WTC11 (cell line): Measurements from ENCODE around the gene FDXACB1. TPM values are rescaled to one million over a fixed set of nuclear protein-coding genes. Genes with fewer than 3 reads are reported as not detected.
"Not testable (repeated sequence)": the region's sequence is repeated elsewhere in the genome, so short reads cannot be mapped to it uniquely, and the experiment has no call there.

Experiments
- ATAC-seq: fragments of 200-7000 bp; cut with Tn5 transposase; 2 replicates; pipeline ENCODE4 v1.10.0; 2021; ENCODE audit warnings: mild to moderate bottlenecking, moderate library complexity
- CTCF ChIA-PET: fragments of 300-600 bp; sonication (Branson Sonifier 250); formaldehyde crosslinking; loops from one replicate; lab custom pipeline; 2021; ENCODE audit warnings: antibody characterized with exemption; lab: Charles Lee
- POLR2A ChIA-PET: fragments of 350-600 bp; sonication (Branson Sonifier 250); formaldehyde crosslinking; loops from one replicate; lab custom pipeline; 2021; ENCODE audit warnings: antibody characterized with exemption; lab: Charles Lee
- DNase-seq: peaks from one replicate; pipeline ENCODE4 v3.0.0; 2021; ENCODE audit warnings: low spot score
- H3K27ac Mint-ChIP-seq: 2 replicates; pipeline ENCODE4 v1.8.0; 2021; ENCODE audit warnings: mixed read lengths
- H3K27me3 Mint-ChIP-seq: 2 replicates; pipeline ENCODE4 v1.8.0; 2021; ENCODE audit warnings: low read depth, mild to moderate bottlenecking, moderate library complexity, mixed read lengths
- H3K36me3 Mint-ChIP-seq: 2 replicates; pipeline ENCODE4 v1.8.0; 2021; ENCODE audit warnings: mixed read lengths
- H3K4me1 Mint-ChIP-seq: 2 replicates; pipeline ENCODE4 v1.8.0; 2022; ENCODE audit warnings: mixed read lengths
- H3K4me3 Mint-ChIP-seq: 2 replicates; pipeline ENCODE4 v1.8.0; 2021; ENCODE audit warnings: mild to moderate bottlenecking, moderate library complexity, mixed read lengths
- H3K9me3 Mint-ChIP-seq: 2 replicates; pipeline ENCODE4 v1.8.0; 2021; ENCODE audit warnings: mixed read lengths
- AFF4 ChIP-seq: sonication (generic); formaldehyde crosslinking; IDR thresholded peaks from 2 replicates; pipeline ENCODE4 v1.8.1; 2023; ENCODE audit warnings: mild to moderate bottlenecking, missing genetic modification reagents, borderline replicate concordance
- ATF3 ChIP-seq: sonication (generic); formaldehyde crosslinking; conservative IDR thresholded peaks from 2 replicates; pipeline ENCODE4 v1.8.1; 2022; ENCODE audit warnings: mild to moderate bottlenecking, missing genetic modification reagents
- ATF6 ChIP-seq: sonication (generic); formaldehyde crosslinking; IDR thresholded peaks from 2 replicates; pipeline ENCODE4 v1.8.1; 2023; ENCODE audit warnings: mild to moderate bottlenecking, missing genetic modification reagents
- CREM ChIP-seq: sonication (generic); formaldehyde crosslinking; IDR thresholded peaks from 2 replicates; pipeline ENCODE4 v1.8.1; 2022; ENCODE audit warnings: mild to moderate bottlenecking, missing genetic modification reagents, moderate library complexity
- ERG ChIP-seq: fragments of 250-450 bp; sonication (Bioruptor Pico); IDR thresholded peaks from 2 replicates; pipeline ENCODE4 v1.8.0; 2021; ENCODE audit warnings: mild to moderate bottlenecking
- ETV6 ChIP-seq: sonication (generic); formaldehyde crosslinking; IDR thresholded peaks from 2 replicates; pipeline ENCODE4 v1.8.1; 2022; ENCODE audit warnings: mild to moderate bottlenecking, missing genetic modification reagents
- FOXK1 ChIP-seq: sonication (generic); formaldehyde crosslinking; IDR thresholded peaks from 2 replicates; pipeline ENCODE4 v1.8.0; 2022; ENCODE audit warnings: mild to moderate bottlenecking, moderate library complexity, missing genetic modification reagents
- KAT7 ChIP-seq: sonication (generic); formaldehyde crosslinking; IDR thresholded peaks from 2 replicates; pipeline ENCODE4 v1.8.1; 2023; ENCODE audit warnings: missing genetic modification reagents, mild to moderate bottlenecking, borderline replicate concordance
- MXD4 ChIP-seq: fragments of 250-450 bp; sonication (Bioruptor Pico); IDR thresholded peaks from 2 replicates; pipeline ENCODE4 v1.8.0; 2021; ENCODE audit warnings: mild to moderate bottlenecking, moderate library complexity, borderline replicate concordance
- MYBL2 ChIP-seq: sonication (generic); formaldehyde crosslinking; IDR thresholded peaks from 2 replicates; pipeline ENCODE4 v1.8.1; 2023; ENCODE audit warnings: mild to moderate bottlenecking, moderate library complexity, missing genetic modification reagents
- NR2C2 ChIP-seq: sonication (generic); formaldehyde crosslinking; IDR thresholded peaks from 2 replicates; pipeline ENCODE4 v1.8.0; 2022; ENCODE audit warnings: mild to moderate bottlenecking, missing genetic modification reagents
- NR3C1 ChIP-seq: sonication (generic); formaldehyde crosslinking; conservative IDR thresholded peaks from 2 replicates; pipeline ENCODE4 v1.8.1; 2023; ENCODE audit warnings: low read depth, mild to moderate bottlenecking, missing genetic modification reagents
- SOX15 ChIP-seq: fragments of 250-450 bp; sonication (Bioruptor Pico); IDR thresholded peaks from 2 replicates; pipeline ENCODE4 v1.9.0; 2021; ENCODE audit warnings: mild to moderate bottlenecking
- SP1 ChIP-seq: sonication (generic); formaldehyde crosslinking; conservative IDR thresholded peaks from 2 replicates; pipeline ENCODE4 v1.8.1; 2022; ENCODE audit warnings: missing genetic modification reagents
- STAT6 ChIP-seq: sonication (generic); formaldehyde crosslinking; conservative IDR thresholded peaks from 2 replicates; pipeline ENCODE4 v1.8.1; 2023; ENCODE audit warnings: mild to moderate bottlenecking, low read depth, missing genetic modification reagents, moderate library complexity
- ZMAT4 ChIP-seq: fragments of 250-450 bp; sonication (Bioruptor Pico); IDR thresholded peaks from 2 replicates; pipeline ENCODE4 v1.9.0; 2021; ENCODE audit warnings: mild to moderate bottlenecking
- ZNF232 ChIP-seq: sonication (generic); formaldehyde crosslinking; IDR thresholded peaks from 2 replicates; pipeline ENCODE4 v1.8.0; 2022; ENCODE audit warnings: mild to moderate bottlenecking, missing genetic modification reagents
- ZNF263 ChIP-seq: sonication (generic); formaldehyde crosslinking; IDR thresholded peaks from 2 replicates; pipeline ENCODE4 v1.8.1; 2022; ENCODE audit warnings: low read depth, mild to moderate bottlenecking, moderate library complexity, missing genetic modification reagents
- ZNF317 ChIP-seq: sonication (generic); formaldehyde crosslinking; IDR thresholded peaks from 2 replicates; pipeline ENCODE4 v1.8.1; 2023; ENCODE audit warnings: low read depth, mild to moderate bottlenecking, moderate library complexity, missing genetic modification reagents, borderline replicate concordance
- ZNF671 ChIP-seq: fragments of 250-450 bp; sonication (Bioruptor Pico); IDR thresholded peaks from 2 replicates; pipeline ENCODE4 v1.8.0; 2021; ENCODE audit warnings: mild to moderate bottlenecking
- total RNA-seq: library from RNA; stranded (reverse); gene quantifications from 3 replicates; pipeline ENCODE4 v1.2.3, GENCODE V29; 2021

FDXACB1 gene
- total RNA-seq, 1 experiment from 2014 or later = 2.5 TPM

- TF ChIP-seq ERG (CRISPR knock-in tag) (no peak), ZNF263 (no peak), FOXK1 (CRISPR knock-in tag) (no peak), ZNF232 (CRISPR knock-in tag) (no peak), STAT6 (CRISPR knock-in tag) (no peak)
Measured at GRCh38 chr11:111886032-111886431, 7.1 kb upstream of the FDXACB1 start (continued).

- H3K4me3 Mint-ChIP-seq, H3K27me3 Mint-ChIP-seq, H3K9me3 Mint-ChIP-seq, DNase-seq, H3K36me3 Mint-ChIP-seq, H3K27ac Mint-ChIP-seq, ATAC-seq, H3K4me1 Mint-ChIP-seq: not testable (repeated sequence)
- CTCF ChIA-PET = interaction anchor here (1.0 kb wide), 1 partner anchor 98 kb away, joined by 3 read pairs; no protein-coding TSS in a partner anchor
- POLR2A ChIA-PET = interaction anchor here (0.9 kb wide), 1 partner anchor 92 kb away, joined by 6 read pairs; no protein-coding TSS in a partner anchor
Measured at GRCh38 chr11:111885053-111885452, 6.1 kb upstream of the FDXACB1 start.

GRCh38 chr11:111882202-111882601 is 3.2 kb upstream of the FDXACB1 start:
- ATAC-seq = no peak
- Mint-ChIP-seq H3K27me3 (peaks cover 2% of the 10 kb centered on the region; the same call in 1 of the 2 replicates), H3K4me1 (peaks cover 6% of the 10 kb centered on the region), H3K4me3 (no peak overlapping the region), H3K27ac (no peak overlapping the region), H3K36me3 (no peaks in the 10 kb centered on the region), H3K9me3 (no peaks in the 10 kb centered on the region)
- no peak for DNase-seq
- CTCF ChIA-PET = interaction anchor here (2.7 kb wide), 1 partner anchor 11 kb away, joined by 8 read pairs; the partner anchor contains the start of gene ALG9
- no peak for TF ChIP-seq FOXK1 (CRISPR knock-in tag)
- TF ChIP-seq ATF3 (CRISPR knock-in tag) = no peak
- no peak for TF ChIP-seq ZNF317 (CRISPR knock-in tag)
- TF ChIP-seq MYBL2 (CRISPR knock-in tag) = no peak
- no peak for TF ChIP-seq KAT7 (CRISPR knock-in tag)
- TF ChIP-seq ZNF671 (CRISPR knock-in tag) = no peak
- TF ChIP-seq MXD4 (CRISPR knock-in tag) = no peak
- TF ChIP-seq ZMAT4 = no peak
- TF ChIP-seq ZNF232 (CRISPR knock-in tag) = no peak
- TF ChIP-seq NR2C2 (CRISPR knock-in tag) = no peak
- TF ChIP-seq ATF6 (CRISPR knock-in tag) = no peak
- no peak for TF ChIP-seq CREM (CRISPR knock-in tag)
- no peak for TF ChIP-seq SOX15 (CRISPR knock-in tag)
- TF ChIP-seq ETV6 (CRISPR knock-in tag) = no peak
- no peak for TF ChIP-seq NR3C1 (CRISPR knock-in tag)
- TF ChIP-seq SP1 = no peak
- TF ChIP-seq AFF4 (CRISPR knock-in tag) = no peak
- POLR2A ChIA-PET = no interaction called here
